Measurements from ENCODE around the gene TRIM25. TPM values are rescaled to one million over a fixed set of nuclear protein-coding genes. Genes with fewer than 3 reads are reported as not detected.

Gene TRIM25
- total and polyA plus RNA-seq, 2 of the 8 experiments (the other 6 are each of a cell fraction or from before 2014, with no cell fraction given) = 16.6 to 38.9 TPM

DNA sequence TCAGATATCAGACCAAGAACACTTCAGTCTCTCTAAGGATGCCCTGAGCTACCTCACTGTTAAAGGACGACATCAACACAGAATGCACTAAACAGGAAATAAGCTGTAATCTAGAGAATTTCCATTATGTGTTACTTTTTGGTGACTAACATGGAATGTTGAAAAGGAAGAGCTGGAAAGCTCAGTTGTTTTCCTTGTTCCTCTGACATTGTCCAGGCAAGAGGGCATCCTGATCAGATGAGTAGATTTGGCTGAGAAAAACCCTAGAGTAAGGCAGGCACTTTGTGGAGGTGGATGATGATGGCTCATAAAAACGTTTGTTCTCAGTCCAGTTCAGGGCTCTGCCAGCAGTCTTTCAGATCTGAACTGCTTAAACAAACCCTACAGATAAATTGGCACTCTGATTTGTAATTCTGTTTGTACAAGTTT lies 45.9 kb downstream of the TRIM25 start:
- CTCF ChIA-PET (ENCODE audit: partially characterized antibody) = interaction anchor here (0.6 to 1.6 kb wide), 6 partner anchors 7 to 71 kb away, joined by 3 to 5 read pairs (median 4); no protein-coding TSS in a partner anchor

More for the DNA sequence above, 45.9 kb downstream of the TRIM25 start:
- Histone ChIP-seq H3K18ac (ENCODE audit: extremely low read depth, low read length) (no peak overlapping the region), H3K4me1 (replicated peaks in 1 of 4; ENCODE audit: control insufficient read depth in 3 of 4, insufficient read depth in 4 of 4, low read length in 3 of 4) (peaks cover 0 to 2% (median 0%) of the 10 kb centered on the region in 4 experiments; a peak in 1 of 7 replicates), H2BK20ac (ENCODE audit: low read length) (no peak overlapping the region), H3K9me3 (ENCODE audit: insufficient read depth in 2 of 2, low read depth in 1 of 2, low read length in 1 of 2) (no peaks in the 10 kb centered on the region), H4K91ac (replicated peaks; ENCODE audit: insufficient read length, low read length) (no peak overlapping the region), H3K4me2 (ENCODE audit: insufficient read depth in 1 of 2, low read depth in 2 of 2, low read length in 2 of 2) (no peak overlapping the region), H3K27ac (ENCODE audit: low read depth, low read length) (no peak overlapping the region), H4K20me1 (replicated peaks in 1 of 2; ENCODE audit: control insufficient read depth in 1 of 2, insufficient read depth in 2 of 2, low read length in 2 of 2) (no peaks in the 10 kb centered on the region), H3K4me3 (ENCODE audit: extremely low read depth in 1 of 4, insufficient read depth in 2 of 4, low read depth in 3 of 4, low read length in 4 of 4) (no peak overlapping the region), H3K4ac (replicated peaks; ENCODE audit: insufficient read length, low read depth, low read length) (no peak overlapping the region), H2BK12ac (ENCODE audit: low read depth, low read length) (no peak overlapping the region), H3K23ac (ENCODE audit: insufficient read length) (no peak overlapping the region), H2AFZ (ENCODE audit: low read length) (no peak overlapping the region), H4K5ac (ENCODE audit: insufficient read length, low read depth, low read length) (no peak overlapping the region), H3K79me1 (ENCODE audit: low read depth, low read length) (no peaks in the 10 kb centered on the region), H3K36me3 (ENCODE audit: control insufficient read depth in 2 of 4, insufficient read depth in 4 of 4, low read length in 3 of 4) (no peaks in the 10 kb centered on the region; a peak in 2 of 8 replicates), H3K9ac (replicated peaks in 1 of 4; ENCODE audit: extremely low read depth in 1 of 4, low read depth in 3 of 4, low read length in 3 of 4) (no peak overlapping the region), H2AK5ac (ENCODE audit: low read depth, low read length) (no peak overlapping the region), H3K14ac (ENCODE audit: insufficient read length) (no peak overlapping the region), H2BK15ac (ENCODE audit: low read length) (no peak overlapping the region), H3K56ac (replicated peaks; ENCODE audit: insufficient read length, low read depth, low read length) (no peak overlapping the region), H2BK120ac (replicated peaks; ENCODE audit: low read depth, low read length) (no peak overlapping the region), H3K79me2 (ENCODE audit: control insufficient read depth in 1 of 2, insufficient read depth in 2 of 2, low read length in 2 of 2) (no peaks in the 10 kb centered on the region), H2BK5ac (ENCODE audit: low read depth, low read length) (no peak overlapping the region), H3K23me2 (ENCODE audit: low read depth, low read length) (no peaks in the 10 kb centered on the region), H4K8ac (ENCODE audit: extremely low read depth, insufficient read depth, low read length) (no peak overlapping the region), H3K27me3 (replicated peaks in 1 of 4; ENCODE audit: control insufficient read depth in 3 of 4, extremely low read depth in 1 of 4, insufficient read depth in 3 of 4, low read length in 3 of 4) (no peaks in the 10 kb centered on the region)
- WGBS, 2 experiments (ENCODE audit: extremely low coverage in 1 of 2, insufficient coverage in 1 of 2, insufficient read length in 1 of 2, insufficient replicate concordance in 2 of 2, low coverage in 1 of 2, low lambda C conversion rate in 2 of 2, missing lambda C conversion rate in 1 of 2) = 78% methylated on average over 2 of the region's 2 CpGs; no CpG with 5 or more reads in 1 of the 2 experiments
- POLR2A ChIA-PET (ENCODE audit: partially characterized antibody) = interaction anchor here (0.9 to 1.3 kb wide), 2 partner anchors 16 to 33 kb away, joined by 3 read pairs; no protein-coding TSS in a partner anchor
- FAIRE-seq (no peak), DNase-seq (ENCODE audit: low read depth in 1 of 2, low spot score in 2 of 2) (no peak)
- TF ChIP-seq SUZ12 (IDR thresholded peaks at IDR 0.05; ENCODE audit: low read length) (no peak), EP300 (IDR thresholded peaks at IDR 0.05; ENCODE audit: borderline replicate concordance in 1 of 2, low read depth in 2 of 2, low read length in 2 of 2) (no peak), CBX8 (IDR thresholded peaks at IDR 0.05; ENCODE audit: borderline replicate concordance, low read depth, low read length) (no peak), CBX5 (IDR thresholded peaks at IDR 0.05; ENCODE audit: low read depth, low read length) (no peak), FOSL1 (IDR thresholded peaks at IDR 0.05; ENCODE audit: insufficient read depth, low read depth, low read length) (no peak), NANOG (IDR thresholded peaks at IDR 0.05; ENCODE audit: insufficient read depth, low read depth, low read length, poor library complexity, severe bottlenecking) (no peak), RNF2 (IDR thresholded peaks at IDR 0.05; ENCODE audit: borderline replicate concordance, low read depth, low read length, missing control alignments, poor library complexity, severe bottlenecking) (no peak), TAF7 (optimal IDR thresholded peaks at IDR 0.05; ENCODE audit: borderline replicate concordance, low read depth, low read length) (no peak), CHD1 (IDR thresholded peaks at IDR 0.05; ENCODE audit: low read depth, low read length) (no peak), CEBPB (IDR thresholded peaks at IDR 0.05; ENCODE audit: low read depth, low read length) (no peak)
- TF ChIP-seq, protein P1, sequence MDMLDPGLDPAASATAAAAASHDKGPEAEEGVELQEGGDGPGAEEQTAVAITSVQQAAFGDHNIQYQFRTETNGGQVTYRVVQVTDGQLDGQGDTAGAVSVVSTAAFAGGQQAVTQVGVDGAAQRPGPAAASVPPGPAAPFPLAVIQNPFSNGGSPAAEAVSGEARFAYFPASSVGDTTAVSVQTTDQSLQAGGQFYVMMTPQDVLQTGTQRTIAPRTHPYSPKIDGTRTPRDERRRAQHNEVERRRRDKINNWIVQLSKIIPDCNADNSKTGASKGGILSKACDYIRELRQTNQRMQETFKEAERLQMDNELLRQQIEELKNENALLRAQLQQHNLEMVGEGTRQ (IDR thresholded peaks at IDR 0.05; ENCODE audit: low read length) = no peak

All from H1 (cell line).